H9 (cell line): Measurements from ENCODE around the gene TCERG1L. TPM values are rescaled to one million over a fixed set of nuclear protein-coding genes. Genes with fewer than 3 reads are reported as not detected.
A peak's percentile ranks its signal among the peaks of the same experiment; 100 is the strongest.

ENCODE experiments used
- DNase-seq: peaks from one replicate; pipeline ENCODE4 v3.0.0-alpha.2; 2017
- H2AFZ ChIP-seq: one replicate; pipeline ENCODE4 v1.6.1; 2013; ENCODE audit warnings: mild to moderate bottlenecking, low read length, control low read depth, moderate library complexity
- H2AK5ac ChIP-seq: 2 replicates; pipeline ENCODE4 v1.6.1; 2013; ENCODE audit warnings: low read length, control low read depth, mixed read lengths; ENCODE audit not compliant: insufficient read length
- H2BK120ac ChIP-seq: one replicate; pipeline ENCODE4 v1.6.1; 2013; ENCODE audit warnings: low read depth, mild to moderate bottlenecking, low read length, control low read depth, inconsistent platforms; ENCODE audit not compliant: poor library complexity, severe bottlenecking
- H2BK12ac ChIP-seq: 2 replicates; pipeline ENCODE4 v1.6.1; 2013; ENCODE audit warnings: low read length, control low read depth, mixed read lengths, low read depth; ENCODE audit not compliant: insufficient read length
- H2BK15ac ChIP-seq: 2 replicates; pipeline ENCODE4 v1.6.1; 2013; ENCODE audit warnings: low read depth, low read length, control low read depth
- H2BK20ac ChIP-seq: one replicate; pipeline ENCODE4 v1.6.1; 2013; ENCODE audit warnings: low read depth, mild to moderate bottlenecking, low read length, control low read depth, inconsistent platforms; ENCODE audit not compliant: poor library complexity, severe bottlenecking
- H2BK5ac ChIP-seq: 2 replicates; pipeline ENCODE4 v1.6.1; 2013; ENCODE audit warnings: low read length, control low read depth, mixed read lengths; ENCODE audit not compliant: insufficient read length
- H3K14ac ChIP-seq: 2 replicates; pipeline ENCODE4 v1.6.1; 2013; ENCODE audit warnings: low read length, control low read depth; ENCODE audit not compliant: insufficient read depth
- H3K18ac ChIP-seq: 2 replicates; pipeline ENCODE4 v1.6.1; 2013; ENCODE audit warnings: low read depth, mild to moderate bottlenecking, mixed read lengths, low read length, control low read depth; ENCODE audit not compliant: insufficient read length
- H3K23ac ChIP-seq: 2 replicates; pipeline ENCODE4 v1.6.1; 2013; ENCODE audit warnings: low read length, control low read depth, mixed read lengths, low read depth; ENCODE audit not compliant: insufficient read length
- H3K23me2 ChIP-seq: 2 replicates; pipeline ENCODE4 v1.6.1; 2013; ENCODE audit warnings: low read depth, mild to moderate bottlenecking, mixed read lengths, low read length, control low read depth; ENCODE audit not compliant: insufficient read length, poor library complexity, severe bottlenecking
- H3K27ac ChIP-seq: 2 replicates; pipeline ENCODE4 v1.5.1; 2013; ENCODE audit warnings: low read length, control low read depth, mixed read lengths, low read depth; ENCODE audit not compliant: insufficient read length
- H3K27me3 ChIP-seq: 2 replicates; pipeline ENCODE4 v1.6.1; 2013; ENCODE audit warnings: low read length, control low read depth, inconsistent platforms; ENCODE audit not compliant: insufficient read depth
- H3K4ac ChIP-seq: 2 replicates; pipeline ENCODE4 v1.6.1; 2013; ENCODE audit warnings: low read depth, mild to moderate bottlenecking, control low read depth, inconsistent platforms, low read length, moderate library complexity
- H3K4me1 ChIP-seq: 2 replicates; pipeline ENCODE4 v1.6.1; 2013; ENCODE audit warnings: low read length, control low read depth, inconsistent platforms; ENCODE audit not compliant: insufficient read depth
- H3K4me2 ChIP-seq: 2 replicates; pipeline ENCODE4 v1.6.1; 2013; ENCODE audit warnings: low read length, control low read depth, mixed read lengths; ENCODE audit not compliant: insufficient read length, insufficient read depth
- H3K56ac ChIP-seq: 2 replicates; pipeline ENCODE4 v1.6.1; 2013; ENCODE audit warnings: low read depth, mild to moderate bottlenecking, mixed read lengths, low read length, control low read depth; ENCODE audit not compliant: insufficient read length
- H3K79me1 ChIP-seq: 2 replicates; pipeline ENCODE4 v1.6.1; 2013; ENCODE audit warnings: low read depth, mild to moderate bottlenecking, moderate library complexity, low read length, control low read depth, inconsistent platforms; ENCODE audit not compliant: insufficient read depth, poor library complexity, severe bottlenecking
- H3K79me2 ChIP-seq: 2 replicates; pipeline ENCODE4 v1.6.1; 2013; ENCODE audit warnings: low read length, control low read depth, inconsistent platforms; ENCODE audit not compliant: insufficient read depth
- H3K9ac ChIP-seq: 2 replicates; pipeline ENCODE4 v1.6.1; 2013; ENCODE audit warnings: low read length, control low read depth, mixed read lengths; ENCODE audit not compliant: insufficient read length; ENCODE audit errors: extremely low read depth
- H3K9me3 ChIP-seq: one replicate; pipeline ENCODE4 v1.6.1; 2013; ENCODE audit warnings: low read depth, low read length, inconsistent platforms; ENCODE audit not compliant: control insufficient read depth
- H3T11ph ChIP-seq: one replicate; pipeline ENCODE4 v1.6.1; 2013; ENCODE audit warnings: mild to moderate bottlenecking, low read length, control low read depth, inconsistent platforms
- H4K20me1 ChIP-seq: one replicate; pipeline ENCODE4 v1.6.1; 2013; ENCODE audit not compliant: control insufficient read depth, insufficient read length, insufficient read depth
- H4K5ac ChIP-seq: 2 replicates; pipeline ENCODE4 v1.6.1; 2013; ENCODE audit warnings: low read depth, mild to moderate bottlenecking, mixed read lengths, low read length, control low read depth; ENCODE audit not compliant: insufficient read length
- H4K8ac ChIP-seq: replicated peaks from 2 replicates; pipeline ENCODE4 v1.6.1; 2013; ENCODE audit warnings: low read length, control low read depth, mixed read lengths, low read depth; ENCODE audit not compliant: insufficient read length
- H4K91ac ChIP-seq: 2 replicates; pipeline ENCODE4 v1.6.1; 2013; ENCODE audit warnings: low read depth, mild to moderate bottlenecking, moderate library complexity, mixed read lengths, low read length, control low read depth; ENCODE audit not compliant: insufficient read length
- H3K27ac Mint-ChIP-seq, 3 experiments: 2 replicates in 2 of 3; 3 replicates in 1 of 3; pipeline ENCODE4 v1.8.0; 2020 to 2021; ENCODE audit warnings: mixed read lengths in 3 of 3, mild to moderate bottlenecking in 1 of 3, moderate library complexity in 1 of 3
- H3K27me3 Mint-ChIP-seq: 2 replicates; pipeline ENCODE4 v1.8.0; 2021; ENCODE audit warnings: low read depth, mild to moderate bottlenecking, moderate library complexity, mixed read lengths
- H3K36me3 Mint-ChIP-seq, 3 experiments: 2 replicates in 2 of 3; 3 replicates in 1 of 3; pipeline ENCODE4 v1.8.0; 2020 to 2021; ENCODE audit warnings: low read depth in 3 of 3, mixed read lengths in 3 of 3; ENCODE audit not compliant: insufficient read depth in 1 of 3
- H3K4me1 Mint-ChIP-seq, 2 experiments: 2 replicates each; pipeline ENCODE4 v1.8.0; 2020; ENCODE audit warnings: mixed read lengths in 2 of 2
- H3K4me3 Mint-ChIP-seq, 2 experiments: 2 replicates in 1 of 2; 3 replicates in 1 of 2; pipeline ENCODE4 v1.8.0; 2020 to 2021; ENCODE audit warnings: mild to moderate bottlenecking in 2 of 2, mixed read lengths in 2 of 2, moderate library complexity in 1 of 2
- H3K9me3 Mint-ChIP-seq, 2 experiments: 2 replicates in 1 of 2; 3 replicates in 1 of 2; pipeline ENCODE4 v1.8.0; 2020; ENCODE audit warnings: mild to moderate bottlenecking in 2 of 2, mixed read lengths in 2 of 2, moderate library complexity in 1 of 2
- CTCF ChIP-seq: fragments of 200-600 bp; sonication (generic); conservative IDR thresholded peaks from 3 replicates; pipeline ENCODE4 v1.8.0; 2021; ENCODE audit warnings: antibody characterized with exemption, mild to moderate bottlenecking
- WGBS: extraction: QIAGEN DNeasy Blood & Tissue Kit; methylation state at CpG from one replicate; pipeline ENCODE4 v1.1.7; 2013; ENCODE audit warnings: missing lambda C conversion rate, low lambda C conversion rate, mixed read lengths; ENCODE audit not compliant: insufficient read length; ENCODE audit errors: extremely low coverage; 5-methylcytosine and 5-hydroxymethylcytosine counted together
- total RNA-seq: library from RNA; stranded (reverse); gene quantifications from 2 replicates; pipeline ENCODE4 v1.2.1, GENCODE V29; 2021

TCERG1L gene
- total RNA-seq, 1 experiment from 2014 or later = 3.3 TPM

GRCh38 chr10:131242007-131242406 is 69.5 kb downstream of the TCERG1L start:
- Histone ChIP-seq H2AFZ (no peak overlapping the region), H2BK5ac (no peak overlapping the region), H3K9ac (no peak overlapping the region), H2BK15ac (no peak overlapping the region), H4K8ac (no peak overlapping the region), H3K9me3 (no peaks in the 10 kb centered on the region), H4K20me1 (no peaks in the 10 kb centered on the region), H3K56ac (no peak overlapping the region), H3K4me2 (no peak overlapping the region), H3K27me3 (no peaks in the 10 kb centered on the region), H3K79me2 (no peaks in the 10 kb centered on the region), H3K23ac (no peak overlapping the region), H2BK20ac (no peak overlapping the region), H3K4me1 (no peaks in the 10 kb centered on the region), H2BK120ac (no peak overlapping the region), H3K27ac (no peak overlapping the region), H3K4ac (no peak overlapping the region), H3K14ac (no peak overlapping the region), H3K18ac (no peak overlapping the region), H3T11ph (no peak overlapping the region), H4K91ac (no peak overlapping the region), H3K23me2 (no peaks in the 10 kb centered on the region), H2AK5ac (no peak overlapping the region), H2BK12ac (no peak overlapping the region), H3K79me1 (no peaks in the 10 kb centered on the region), H4K5ac (no peak overlapping the region)
- H3K27ac Mint-ChIP-seq = no peak overlapping the region; a peak in 1 of 7 replicates
- peak; percentile 82 for TF ChIP-seq CTCF
- DNase-seq = peak; percentile 60
- no peaks in the 10 kb centered on the region for H3K36me3 Mint-ChIP-seq
- no peak overlapping the region for H3K4me3 Mint-ChIP-seq
- peaks cover 3 to 6% of the 10 kb centered on the region in 2 experiments for H3K4me1 Mint-ChIP-seq
- no peaks in the 10 kb centered on the region; the same call in 1 of the 2 replicates for H3K27me3 Mint-ChIP-seq
- WGBS = no CpG with 5 or more reads among the region's 8 CpGs
- no peaks in the 10 kb centered on the region for H3K9me3 Mint-ChIP-seq
